ENCODE measurements around the gene NUBP1.

NUBP1 gene

DNA sequence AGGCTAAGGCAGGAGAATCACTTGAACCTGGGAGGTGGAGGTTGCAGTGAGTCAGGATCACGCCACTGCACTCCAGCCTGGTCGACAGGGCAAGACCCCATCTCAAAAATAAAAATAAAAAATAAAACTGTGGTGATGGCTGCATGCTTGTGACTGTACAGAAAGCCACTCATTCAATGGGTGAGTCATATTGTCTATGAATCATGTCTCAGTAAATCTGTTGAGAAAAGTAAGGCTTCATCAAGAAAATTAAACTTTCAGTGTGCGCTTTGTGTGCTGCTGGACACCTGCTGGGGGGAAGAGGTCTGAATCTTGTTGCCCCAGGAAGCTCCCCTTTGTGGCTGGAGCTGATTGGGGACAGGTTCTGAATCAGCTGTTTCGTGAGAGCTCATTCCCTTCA is 11.3 kb downstream of the NUBP1 start:
- Histone ChIP-seq H3K36me3 (ENCODE audit: insufficient read depth, low read length) (peaks cover 47% of the 10 kb centered on the region), H3K4me2 (ENCODE audit: insufficient read depth, low read length) (no peak overlapping the region), H4K20me1 (ENCODE audit: insufficient read depth, low read length) (no peaks in the 10 kb centered on the region; the same call in 1 of the 2 replicates), H3K9me3 (ENCODE audit: insufficient read depth, low read length, severe bottlenecking) (no peaks in the 10 kb centered on the region), H3K27ac (ENCODE audit: low read length) (no peak overlapping the region), H3K79me2 (ENCODE audit: insufficient read depth, low read length) (no peaks in the 10 kb centered on the region), H3K27me3 (ENCODE audit: insufficient read depth, low read length, poor library complexity) (no peaks in the 10 kb centered on the region), H3K9ac (ENCODE audit: low read depth, low read length) (no peak overlapping the region), H2AFZ (ENCODE audit: low read depth, low read length) (no peak overlapping the region), H3K4me3 (ENCODE audit: low read depth in 1 of 2, low read length in 2 of 2) (no peak overlapping the region), H3K4me1 (ENCODE audit: insufficient read depth, low read length) (no peaks in the 10 kb centered on the region)
- no peak for TF ChIP-seq EZH2 (IDR thresholded peaks at IDR 0.05; ENCODE audit: borderline replicate concordance, low read depth, low read length, severe bottlenecking)
- TF ChIP-seq, protein P1, sequence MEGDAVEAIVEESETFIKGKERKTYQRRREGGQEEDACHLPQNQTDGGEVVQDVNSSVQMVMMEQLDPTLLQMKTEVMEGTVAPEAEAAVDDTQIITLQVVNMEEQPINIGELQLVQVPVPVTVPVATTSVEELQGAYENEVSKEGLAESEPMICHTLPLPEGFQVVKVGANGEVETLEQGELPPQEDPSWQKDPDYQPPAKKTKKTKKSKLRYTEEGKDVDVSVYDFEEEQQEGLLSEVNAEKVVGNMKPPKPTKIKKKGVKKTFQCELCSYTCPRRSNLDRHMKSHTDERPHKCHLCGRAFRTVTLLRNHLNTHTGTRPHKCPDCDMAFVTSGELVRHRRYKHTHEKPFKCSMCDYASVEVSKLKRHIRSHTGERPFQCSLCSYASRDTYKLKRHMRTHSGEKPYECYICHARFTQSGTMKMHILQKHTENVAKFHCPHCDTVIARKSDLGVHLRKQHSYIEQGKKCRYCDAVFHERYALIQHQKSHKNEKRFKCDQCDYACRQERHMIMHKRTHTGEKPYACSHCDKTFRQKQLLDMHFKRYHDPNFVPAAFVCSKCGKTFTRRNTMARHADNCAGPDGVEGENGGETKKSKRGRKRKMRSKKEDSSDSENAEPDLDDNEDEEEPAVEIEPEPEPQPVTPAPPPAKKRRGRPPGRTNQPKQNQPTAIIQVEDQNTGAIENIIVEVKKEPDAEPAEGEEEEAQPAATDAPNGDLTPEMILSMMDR (IDR thresholded peaks at IDR 0.05; ENCODE audit: borderline replicate concordance, extremely low read depth, low read length, poor library complexity, severe bottlenecking) = no peak
- DNase-seq (no peak), ATAC-seq (ENCODE audit: insufficient read depth, low read depth) (no peak)

DNA sequence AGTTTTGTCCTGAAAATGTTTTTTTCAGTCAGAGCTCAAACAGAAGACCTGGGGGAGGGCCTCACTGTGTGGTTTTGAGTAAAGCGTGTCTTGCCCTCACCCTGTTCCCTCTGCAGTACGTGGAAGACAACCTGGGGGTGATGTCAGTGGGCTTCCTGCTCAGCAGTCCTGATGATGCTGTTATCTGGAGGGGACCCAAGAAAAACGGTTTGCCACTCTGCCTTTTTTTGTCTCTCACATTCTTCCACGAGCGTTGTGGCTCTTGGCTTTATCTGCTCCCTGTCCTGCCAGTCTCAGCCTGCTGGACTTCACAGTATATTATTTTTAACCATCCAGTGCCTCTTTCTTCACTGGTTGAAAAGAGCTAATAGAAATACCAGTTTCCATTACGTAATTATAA is 12.9 kb downstream of the NUBP1 start:
- DNase-seq (no peak), ATAC-seq (ENCODE audit: insufficient read depth, low read depth) (no peak)
- no peak overlapping the region for H3K9ac ChIP-seq (ENCODE audit: low read depth, low read length)
- TF ChIP-seq EZH2 (IDR thresholded peaks at IDR 0.05; ENCODE audit: borderline replicate concordance, low read depth, low read length, severe bottlenecking) = no peak
- TF ChIP-seq, protein P1 (IDR thresholded peaks at IDR 0.05; ENCODE audit: borderline replicate concordance, extremely low read depth, low read length, poor library complexity, severe bottlenecking) = no peak
- no peak overlapping the region for H3K27ac ChIP-seq (ENCODE audit: low read length)
- peaks cover 59% of the 10 kb centered on the region for H3K36me3 ChIP-seq (ENCODE audit: insufficient read depth, low read length)
- no peaks in the 10 kb centered on the region for H3K9me3 ChIP-seq (ENCODE audit: insufficient read depth, low read length, severe bottlenecking)
- H3K4me3 ChIP-seq (ENCODE audit: low read depth in 1 of 2, low read length in 2 of 2) = no peak overlapping the region
- H3K79me2 ChIP-seq (ENCODE audit: insufficient read depth, low read length) = no peaks in the 10 kb centered on the region
- no peaks in the 10 kb centered on the region; the same call in 1 of the 2 replicates for H4K20me1 ChIP-seq (ENCODE audit: insufficient read depth, low read length)
- H3K4me2 ChIP-seq (ENCODE audit: insufficient read depth, low read length) = no peak overlapping the region
- H2AFZ ChIP-seq (ENCODE audit: low read depth, low read length) = no peak overlapping the region
- no peaks in the 10 kb centered on the region for H3K4me1 ChIP-seq (ENCODE audit: insufficient read depth, low read length)
- H3K27me3 ChIP-seq (ENCODE audit: insufficient read depth, low read length, poor library complexity) = no peaks in the 10 kb centered on the region

DNA sequence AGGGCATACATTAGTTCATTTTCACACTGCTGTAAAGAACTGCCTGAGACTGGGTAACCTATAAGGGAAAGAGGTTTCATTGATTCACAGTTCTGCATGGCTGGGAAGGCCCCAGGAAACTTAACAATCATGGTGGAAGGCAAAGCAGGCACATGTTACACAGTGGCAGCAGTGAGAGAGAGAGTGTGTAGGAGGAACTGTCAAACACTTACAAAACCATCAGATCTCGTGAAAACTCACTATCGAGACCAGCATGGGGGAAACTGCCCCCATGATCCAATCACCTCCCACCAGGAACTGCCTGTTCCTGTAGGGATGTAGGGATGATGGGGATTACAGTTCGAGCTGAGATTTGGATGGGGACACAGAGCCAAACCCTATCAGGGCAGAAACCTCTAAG is 17.2 kb downstream of the NUBP1 start:
- Histone ChIP-seq H3K9me3 (ENCODE audit: insufficient read depth, low read length, severe bottlenecking) (no peaks in the 10 kb centered on the region), H3K27ac (ENCODE audit: low read length) (no peak overlapping the region), H2AFZ (ENCODE audit: low read depth, low read length) (no peak overlapping the region), H3K4me3 (ENCODE audit: low read depth in 1 of 2, low read length in 2 of 2) (no peak overlapping the region), H3K4me1 (ENCODE audit: insufficient read depth, low read length) (no peaks in the 10 kb centered on the region), H3K27me3 (ENCODE audit: insufficient read depth, low read length, poor library complexity) (no peaks in the 10 kb centered on the region), H3K9ac (ENCODE audit: low read depth, low read length) (no peak overlapping the region), H3K36me3 (ENCODE audit: insufficient read depth, low read length) (peaks cover 71% of the 10 kb centered on the region), H3K4me2 (ENCODE audit: insufficient read depth, low read length) (no peak overlapping the region), H4K20me1 (ENCODE audit: insufficient read depth, low read length) (0 out of 2 replicates have a peak, but pooled peaks cover 5% of the 10 kb centered on the region), H3K79me2 (ENCODE audit: insufficient read depth, low read length) (no peaks in the 10 kb centered on the region)
- DNase-seq (no peak), ATAC-seq (ENCODE audit: insufficient read depth, low read depth) (no peak)
- TF ChIP-seq, protein P1 (IDR thresholded peaks at IDR 0.05; ENCODE audit: borderline replicate concordance, extremely low read depth, low read length, poor library complexity, severe bottlenecking) = no peak
- no peak for TF ChIP-seq EZH2 (IDR thresholded peaks at IDR 0.05; ENCODE audit: borderline replicate concordance, low read depth, low read length, severe bottlenecking)

DNA sequence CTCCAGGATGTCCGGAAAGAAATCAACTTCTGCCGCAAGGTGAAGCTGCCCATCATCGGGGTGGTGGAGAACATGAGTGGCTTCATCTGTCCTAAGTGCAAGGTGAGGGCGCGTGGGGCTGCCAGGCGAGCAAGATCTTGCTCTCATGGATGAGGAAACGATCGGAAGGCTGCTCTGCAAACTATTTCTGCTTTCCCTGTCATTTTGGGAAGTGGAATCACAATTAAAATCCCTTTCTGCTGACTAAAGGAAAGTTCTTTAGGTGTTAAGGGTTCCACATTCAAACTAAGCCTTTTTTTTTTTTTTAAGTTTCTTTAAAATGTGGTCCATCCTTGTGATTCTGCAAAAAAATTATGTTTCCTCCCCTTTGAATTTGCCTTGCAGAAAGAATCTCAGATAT is 17.7 kb downstream of the NUBP1 start:
- DNase-seq = no peak
- peaks cover 75% of the 10 kb centered on the region for H3K36me3 ChIP-seq (ENCODE audit: insufficient read depth, low read length)
- no peak overlapping the region for H3K4me2 ChIP-seq (ENCODE audit: insufficient read depth, low read length)
- no peaks in the 10 kb centered on the region for H3K4me1 ChIP-seq (ENCODE audit: insufficient read depth, low read length)
- H3K27ac ChIP-seq (ENCODE audit: low read length) = no peak overlapping the region
- H2AFZ ChIP-seq (ENCODE audit: low read depth, low read length) = no peak overlapping the region
- H3K9me3 ChIP-seq (ENCODE audit: insufficient read depth, low read length, severe bottlenecking) = no peaks in the 10 kb centered on the region
- ATAC-seq (ENCODE audit: insufficient read depth, low read depth) = no peak
- H3K27me3 ChIP-seq (ENCODE audit: insufficient read depth, low read length, poor library complexity) = no peaks in the 10 kb centered on the region
- no peak overlapping the region for H3K9ac ChIP-seq (ENCODE audit: low read depth, low read length)
- no peak for TF ChIP-seq EZH2 (IDR thresholded peaks at IDR 0.05; ENCODE audit: borderline replicate concordance, low read depth, low read length, severe bottlenecking)
- TF ChIP-seq, protein P1 (IDR thresholded peaks at IDR 0.05; ENCODE audit: borderline replicate concordance, extremely low read depth, low read length, poor library complexity, severe bottlenecking) = no peak
- H4K20me1 ChIP-seq (ENCODE audit: insufficient read depth, low read length) = 0 out of 2 replicates have a peak, but pooled peaks cover 5% of the 10 kb centered on the region
- H3K79me2 ChIP-seq (ENCODE audit: insufficient read depth, low read length) = no peaks in the 10 kb centered on the region
- H3K4me3 ChIP-seq (ENCODE audit: low read depth in 1 of 2, low read length in 2 of 2) = no peak overlapping the region

Data from DND-41 (cell line).